Ectodermal cell (in vitro differentiated cells): ENCODE data around the gene ARMH2.
"Not testable (repeated sequence)": the region's sequence is repeated elsewhere in the genome, so short reads cannot be mapped to it uniquely, and the experiment has no call there.

ENCODE experiments used
- H3K27ac ChIP-seq: 2 replicates; pipeline ENCODE4 v1.7.0; 2013; ENCODE audit warnings: mild to moderate bottlenecking, low read depth, low read length; ENCODE audit not compliant: insufficient read depth, poor library complexity, severe bottlenecking
- H3K27me3 ChIP-seq: 2 replicates; pipeline ENCODE4 v1.7.0; 2013; ENCODE audit warnings: mild to moderate bottlenecking, low read length; ENCODE audit not compliant: insufficient read depth, control insufficient read depth, poor library complexity, severe bottlenecking
- H3K36me3 ChIP-seq: one replicate; pipeline ENCODE4 v1.7.0; 2013; ENCODE audit warnings: low read length; ENCODE audit not compliant: control insufficient read depth, insufficient read depth
- H3K4me1 ChIP-seq: one replicate; pipeline ENCODE4 v1.7.0; 2013; ENCODE audit warnings: low read length; ENCODE audit not compliant: control insufficient read depth, insufficient read depth
- H3K4me3 ChIP-seq: 2 replicates; pipeline ENCODE4 v1.7.0; 2013; ENCODE audit warnings: low read depth, low read length, control low read depth; ENCODE audit not compliant: insufficient read depth
- H3K9me3 ChIP-seq: 2 replicates; pipeline ENCODE4 v1.7.0; 2013; ENCODE audit warnings: mild to moderate bottlenecking, low read length, moderate library complexity; ENCODE audit not compliant: control insufficient read depth
- WGBS, 2 experiments: methylation state at CpG; one replicate each; pipeline ENCODE4 v1.1.7; 2013; ENCODE audit warnings: missing lambda C conversion rate in 2 of 2; 5-methylcytosine and 5-hydroxymethylcytosine counted together

The ARMH2 gene

GRCh38 chr6:24764833-24765828 lies 33.6 kb downstream of the ARMH2 start:
- H3K27me3 ChIP-seq, H3K27ac ChIP-seq, H3K4me1 ChIP-seq, H3K36me3 ChIP-seq, H3K4me3 ChIP-seq, H3K9me3 ChIP-seq: not testable (repeated sequence)
- 94 to 95% methylated on average over 20 of the region's 20 CpGs for whole genome bisulfite sequencing, 2 experiments

GRCh38 chr6:24763578-24763977 lies 35.1 kb downstream of the ARMH2 start:
- H3K9me3 ChIP-seq, result no peaks in the 10 kb centered on the region
- no peaks in the 10 kb centered on the region for H3K4me1 ChIP-seq
- no peaks in the 10 kb centered on the region for H3K27me3 ChIP-seq
- no peak overlapping the region for H3K27ac ChIP-seq
- H3K4me3 ChIP-seq, result no peak overlapping the region
- H3K36me3 ChIP-seq, result no peaks in the 10 kb centered on the region
- 91 to 92% methylated on average over 3 of the region's 3 CpGs for whole genome bisulfite sequencing, 2 experiments

DNA sequence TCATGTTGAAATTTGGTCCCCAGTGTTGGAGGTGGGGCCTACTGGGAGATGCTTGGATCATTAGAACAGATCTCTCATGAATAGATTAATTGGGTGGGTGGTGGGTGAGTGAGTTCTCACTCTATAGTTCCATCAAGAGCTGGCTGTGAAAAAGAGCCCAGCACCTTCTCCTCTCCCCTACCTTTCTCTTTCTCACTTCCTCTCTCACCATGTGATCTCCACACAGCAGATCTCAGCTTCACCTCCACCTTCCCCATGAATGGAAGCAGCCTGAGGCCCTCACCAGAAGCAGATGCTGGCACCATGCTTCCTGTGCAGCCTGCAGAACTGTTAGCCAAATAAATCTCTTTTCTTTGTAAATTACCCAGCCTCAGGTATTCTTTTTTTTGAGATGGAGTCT lies 36.9 kb downstream of the ARMH2 start:
- Histone ChIP-seq H3K9me3 (no peaks in the 10 kb centered on the region), H3K27ac (no peak overlapping the region), H3K4me1 (no peaks in the 10 kb centered on the region), H3K4me3 (no peak overlapping the region), H3K36me3 (no peaks in the 10 kb centered on the region), H3K27me3 (no peaks in the 10 kb centered on the region)

DNA sequence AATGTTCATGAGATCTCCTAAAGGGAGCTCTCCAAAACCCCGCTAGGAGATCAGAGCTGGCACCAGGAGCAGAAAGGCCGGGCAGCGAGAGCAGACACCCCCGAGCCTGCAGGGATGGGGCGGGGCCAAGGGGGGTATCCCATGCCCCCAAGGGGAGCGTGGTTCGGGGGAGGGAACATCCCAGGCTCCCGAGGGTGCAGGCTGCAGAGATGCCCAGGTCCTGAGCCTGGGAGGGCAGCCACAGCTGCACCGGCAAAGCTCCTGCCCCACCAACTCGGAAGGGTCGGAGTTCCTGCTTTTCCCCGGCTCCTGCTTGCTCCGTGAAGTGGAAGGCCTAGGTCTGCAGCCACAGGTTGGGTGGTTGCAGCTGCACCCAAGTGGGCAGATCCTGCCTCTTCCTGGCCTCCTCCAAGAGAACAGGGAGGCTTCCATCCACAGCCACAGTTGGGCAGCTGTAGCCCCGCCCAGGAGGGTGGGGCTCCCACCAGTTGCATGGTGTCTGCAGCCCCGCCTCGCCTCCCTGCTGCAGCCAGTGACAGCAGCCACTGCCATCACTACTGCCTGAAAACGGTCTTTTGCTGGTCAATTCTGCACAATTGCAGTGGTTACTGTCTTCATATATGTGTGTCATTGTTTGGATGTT lies 37.4 kb downstream of the ARMH2 start:
- Histone ChIP-seq H3K27ac (no peak overlapping the region), H3K4me3 (no peak overlapping the region), H3K27me3 (no peaks in the 10 kb centered on the region), H3K9me3 (no peaks in the 10 kb centered on the region), H3K4me1 (no peaks in the 10 kb centered on the region), H3K36me3 (no peaks in the 10 kb centered on the region)
- whole genome bisulfite sequencing, 2 experiments, result 89 to 90% methylated on average over 17 of the region's 17 CpGs

GRCh38 chr6:24760210-24760609 lies 38.5 kb downstream of the ARMH2 start:
- no peaks in the 10 kb centered on the region for H3K9me3 ChIP-seq
- H3K27me3 ChIP-seq, result no peaks in the 10 kb centered on the region
- H3K4me1 ChIP-seq, result no peaks in the 10 kb centered on the region
- H3K36me3 ChIP-seq, result no peaks in the 10 kb centered on the region
- WGBS, 2 experiments, result 94 to 96% methylated on average over 5 of the region's 5 CpGs
- H3K27ac ChIP-seq, result no peak overlapping the region
- no peak overlapping the region for H3K4me3 ChIP-seq

DNA sequence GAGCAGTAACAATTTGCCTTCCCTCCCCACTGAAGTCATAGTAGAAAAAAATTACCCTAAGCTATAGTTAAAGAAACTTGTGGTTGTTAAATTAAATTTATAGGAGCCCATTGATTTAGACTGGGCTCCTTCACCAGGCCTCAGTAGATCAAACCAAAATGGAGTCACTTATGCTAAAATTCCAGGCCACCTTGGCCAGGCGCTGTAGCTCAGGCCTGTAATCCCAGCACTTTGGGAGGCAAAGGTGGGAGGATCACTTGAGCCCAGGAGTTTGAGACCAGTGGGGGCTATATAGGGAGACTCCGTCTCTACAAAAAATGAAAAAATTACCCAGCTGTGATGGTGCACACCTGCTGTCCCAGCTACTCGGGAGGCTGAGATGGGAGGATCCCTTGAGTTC lies 39.0 kb downstream of the ARMH2 start:
- Histone ChIP-seq H3K27me3 (no peaks in the 10 kb centered on the region), H3K9me3 (no peaks in the 10 kb centered on the region), H3K4me3 (no peak overlapping the region), H3K4me1 (no peaks in the 10 kb centered on the region), H3K27ac (no peak overlapping the region), H3K36me3 (no peaks in the 10 kb centered on the region)
- 93 to 95% methylated on average over 3 of the region's 3 CpGs for WGBS, 2 experiments

DNA sequence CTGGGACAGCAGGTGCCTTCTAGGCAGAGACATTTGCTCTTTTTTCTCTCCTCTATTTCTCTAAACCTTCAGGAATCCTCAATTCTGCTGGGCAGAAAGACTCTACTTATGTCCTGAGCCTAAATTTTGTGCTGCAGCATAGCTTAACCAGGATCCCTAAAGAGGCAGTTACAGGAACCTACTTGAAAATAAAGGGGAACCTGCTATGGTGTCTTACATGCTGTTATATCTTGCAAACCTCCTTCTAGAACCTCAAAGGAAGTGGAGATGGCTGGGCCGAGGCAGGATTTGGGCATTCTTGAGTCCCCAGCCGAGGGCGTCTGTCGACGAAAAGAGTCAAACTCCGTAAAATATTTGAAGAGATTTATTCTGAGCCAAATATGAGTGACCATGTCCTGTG lies 41.1 kb downstream of the ARMH2 start:
- Histone ChIP-seq H3K27me3 (no peaks in the 10 kb centered on the region), H3K27ac (no peak overlapping the region), H3K9me3 (no peaks in the 10 kb centered on the region), H3K36me3 (no peaks in the 10 kb centered on the region), H3K4me3 (no peak overlapping the region), H3K4me1 (no peaks in the 10 kb centered on the region)
- WGBS, 2 experiments, result 91 to 97% methylated on average over 6 of the region's 6 CpGs

DNA sequence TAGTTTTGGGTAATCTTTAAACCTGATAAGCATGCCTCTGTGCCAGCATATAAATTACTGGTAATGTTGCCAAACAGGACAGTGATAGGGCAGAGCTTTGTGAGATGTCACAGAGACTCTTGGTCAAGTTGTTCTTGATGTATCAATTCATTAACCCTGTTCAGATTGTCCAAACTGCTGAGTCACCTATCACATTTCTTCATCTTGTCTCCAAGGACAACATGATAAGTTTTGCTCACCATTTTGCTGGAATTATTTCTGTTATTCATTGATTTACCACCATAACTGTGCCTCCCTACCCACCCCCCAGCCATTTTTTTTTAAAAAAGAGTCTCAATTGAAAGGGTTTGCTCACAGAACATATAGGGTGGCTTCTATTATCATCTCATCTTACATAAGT lies 43.4 kb downstream of the ARMH2 start:
- H3K4me3 ChIP-seq, result no peak overlapping the region
- H3K4me1 ChIP-seq, result no peaks in the 10 kb centered on the region
- no peaks in the 10 kb centered on the region for H3K27me3 ChIP-seq
- H3K9me3 ChIP-seq, result no peaks in the 10 kb centered on the region
- H3K36me3 ChIP-seq, result no peaks in the 10 kb centered on the region
- H3K27ac ChIP-seq, result no peak overlapping the region

GRCh38 chr6:24754378-24754777 lies 44.3 kb downstream of the ARMH2 start:
- H3K27me3 ChIP-seq, H3K36me3 ChIP-seq, H3K27ac ChIP-seq, H3K4me3 ChIP-seq, H3K9me3 ChIP-seq, H3K4me1 ChIP-seq: not testable (repeated sequence)
- WGBS, 2 experiments, result 84 to 90% methylated on average over 2 to 4 of the region's 4 CpGs

DNA sequence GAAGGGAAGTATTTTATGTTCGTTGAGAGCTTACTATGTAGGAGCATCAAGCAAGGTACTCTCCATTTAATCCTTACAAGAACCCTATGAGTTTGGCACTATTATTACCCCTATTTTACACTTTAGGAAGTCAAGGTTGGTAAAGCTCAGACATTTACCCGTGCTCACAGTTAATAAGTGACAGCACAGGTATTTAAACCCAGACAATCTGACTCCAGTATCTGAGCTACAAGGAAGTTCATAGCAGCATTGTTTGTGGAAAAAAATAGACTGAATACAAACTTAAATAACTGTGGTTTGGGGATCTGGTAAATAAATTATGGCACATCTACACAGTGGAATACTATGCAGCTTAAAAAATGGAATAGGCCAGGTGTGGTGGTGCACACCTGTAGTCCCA lies 45.2 kb downstream of the ARMH2 start:
- 46 to 67% methylated on average over 1 to 2 of the region's 2 CpGs for WGBS, 2 experiments
- Histone ChIP-seq H3K27ac (no peak overlapping the region), H3K4me3 (no peak overlapping the region), H3K4me1 (no peaks in the 10 kb centered on the region), H3K27me3 (no peaks in the 10 kb centered on the region), H3K9me3 (no peaks in the 10 kb centered on the region), H3K36me3 (no peaks in the 10 kb centered on the region)
